Tibial nerve (tissue), 4 donors: Measurements from ENCODE around the gene ATP5F1C.

Source experiments
- EP300 ChIP-seq, 2 donors: sonication (generic); formaldehyde crosslinking; IDR thresholded peaks; one replicate each; pipeline ENCODE4 v1.6.1; 2017; ENCODE audit warnings: antibody characterized with exemption in 2 of 2, mild to moderate bottlenecking in 1 of 2
- POLR2A ChIP-seq, 2 donors: fragments of 450-650 bp; IDR thresholded peaks; one replicate each; pipeline ENCODE4 v1.6.1; 2017; ENCODE audit warnings: antibody characterized with exemption in 2 of 2, mild to moderate bottlenecking in 2 of 2, moderate library complexity in 2 of 2
- TF ChIP-seq, protein P1 (sequence below), 5 experiments: fragments of 200-600 bp in 3 of 5; fragments of 450-650 bp in 2 of 5; sonication (generic) in 3 of 5; IDR thresholded peaks; one replicate each; pipeline ENCODE4 v1.5.1; 2016 to 2019; ENCODE audit warnings: antibody characterized with exemption in 5 of 5, mild to moderate bottlenecking in 3 of 5, moderate library complexity in 2 of 5

DNA sequence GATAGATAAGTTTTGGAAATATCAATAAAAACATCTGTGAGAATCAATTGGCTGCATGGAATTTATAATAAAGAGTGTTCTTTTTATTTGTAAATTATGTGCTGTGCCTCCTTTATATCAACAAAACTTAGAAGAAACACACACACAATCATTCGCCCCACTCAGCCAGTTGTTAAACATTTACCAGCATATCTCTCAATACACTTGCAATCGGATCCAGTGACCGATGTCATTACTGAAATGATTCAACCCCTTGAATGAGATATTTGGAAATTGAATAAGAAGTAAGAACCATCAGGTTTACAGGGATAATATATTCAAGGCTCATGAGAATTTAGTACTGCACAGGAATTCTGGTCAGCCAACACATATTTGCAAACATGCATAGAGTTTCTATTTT, 65.9 kb downstream of the ATP5F1C start:
- TF ChIP-seq, protein P1, sequence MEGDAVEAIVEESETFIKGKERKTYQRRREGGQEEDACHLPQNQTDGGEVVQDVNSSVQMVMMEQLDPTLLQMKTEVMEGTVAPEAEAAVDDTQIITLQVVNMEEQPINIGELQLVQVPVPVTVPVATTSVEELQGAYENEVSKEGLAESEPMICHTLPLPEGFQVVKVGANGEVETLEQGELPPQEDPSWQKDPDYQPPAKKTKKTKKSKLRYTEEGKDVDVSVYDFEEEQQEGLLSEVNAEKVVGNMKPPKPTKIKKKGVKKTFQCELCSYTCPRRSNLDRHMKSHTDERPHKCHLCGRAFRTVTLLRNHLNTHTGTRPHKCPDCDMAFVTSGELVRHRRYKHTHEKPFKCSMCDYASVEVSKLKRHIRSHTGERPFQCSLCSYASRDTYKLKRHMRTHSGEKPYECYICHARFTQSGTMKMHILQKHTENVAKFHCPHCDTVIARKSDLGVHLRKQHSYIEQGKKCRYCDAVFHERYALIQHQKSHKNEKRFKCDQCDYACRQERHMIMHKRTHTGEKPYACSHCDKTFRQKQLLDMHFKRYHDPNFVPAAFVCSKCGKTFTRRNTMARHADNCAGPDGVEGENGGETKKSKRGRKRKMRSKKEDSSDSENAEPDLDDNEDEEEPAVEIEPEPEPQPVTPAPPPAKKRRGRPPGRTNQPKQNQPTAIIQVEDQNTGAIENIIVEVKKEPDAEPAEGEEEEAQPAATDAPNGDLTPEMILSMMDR (IDR thresholded peaks at IDR 0.05): no peak
- no peak for TF ChIP-seq POLR2A (IDR thresholded peaks at IDR 0.05)
- TF ChIP-seq EP300 (IDR thresholded peaks at IDR 0.05): no peak
